CD4-positive, alpha-beta T cell treated with Interferon alpha-2 for 1 hour (primary cell): Measurements from ENCODE around the gene INHBC.
"Not testable (repeated sequence)": the region's sequence is repeated elsewhere in the genome, so short reads cannot be mapped to it uniquely, and the experiment has no call there.

Source experiments
- DNase-seq, 2 donors: peaks; one replicate each; pipeline ENCODE4 v3.0.0-alpha.2; 2020 to 2022

Gene INHBC, protein sequence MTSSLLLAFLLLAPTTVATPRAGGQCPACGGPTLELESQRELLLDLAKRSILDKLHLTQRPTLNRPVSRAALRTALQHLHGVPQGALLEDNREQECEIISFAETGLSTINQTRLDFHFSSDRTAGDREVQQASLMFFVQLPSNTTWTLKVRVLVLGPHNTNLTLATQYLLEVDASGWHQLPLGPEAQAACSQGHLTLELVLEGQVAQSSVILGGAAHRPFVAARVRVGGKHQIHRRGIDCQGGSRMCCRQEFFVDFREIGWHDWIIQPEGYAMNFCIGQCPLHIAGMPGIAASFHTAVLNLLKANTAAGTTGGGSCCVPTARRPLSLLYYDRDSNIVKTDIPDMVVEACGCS

DNA sequence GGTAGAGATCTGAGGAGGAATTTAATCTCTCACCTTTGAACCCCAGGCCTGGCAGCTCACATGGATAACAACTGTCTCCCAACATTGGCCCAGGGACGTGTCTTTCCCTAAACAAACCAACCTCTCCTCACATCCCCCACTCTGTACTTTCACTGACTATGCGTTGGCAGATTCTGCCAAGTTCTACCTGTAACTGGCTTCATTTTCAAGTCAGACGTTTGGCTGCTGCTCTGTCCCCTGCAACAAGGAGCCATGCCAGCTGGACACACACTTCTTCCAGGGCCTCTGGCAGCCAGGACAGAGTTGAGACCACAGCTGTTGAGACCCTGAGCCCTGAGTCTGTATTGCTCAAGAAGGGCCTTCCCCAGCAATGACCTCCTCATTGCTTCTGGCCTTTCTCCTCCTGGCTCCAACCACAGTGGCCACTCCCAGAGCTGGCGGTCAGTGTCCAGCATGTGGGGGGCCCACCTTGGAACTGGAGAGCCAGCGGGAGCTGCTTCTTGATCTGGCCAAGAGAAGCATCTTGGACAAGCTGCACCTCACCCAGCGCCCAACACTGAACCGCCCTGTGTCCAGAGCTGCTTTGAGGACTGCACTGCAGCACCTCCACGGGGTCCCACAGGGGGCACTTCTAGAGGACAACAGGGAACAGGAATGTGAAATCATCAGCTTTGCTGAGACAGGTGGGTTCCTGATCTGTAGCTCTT, at the start of gene INHBC:
Gene INHBC (plus strand): TSS at position 268 of the 707 bp plus-strand sequence. CDS start 103 bp downstream, at position 371.
- DNase-seq, result no peak

DNA sequence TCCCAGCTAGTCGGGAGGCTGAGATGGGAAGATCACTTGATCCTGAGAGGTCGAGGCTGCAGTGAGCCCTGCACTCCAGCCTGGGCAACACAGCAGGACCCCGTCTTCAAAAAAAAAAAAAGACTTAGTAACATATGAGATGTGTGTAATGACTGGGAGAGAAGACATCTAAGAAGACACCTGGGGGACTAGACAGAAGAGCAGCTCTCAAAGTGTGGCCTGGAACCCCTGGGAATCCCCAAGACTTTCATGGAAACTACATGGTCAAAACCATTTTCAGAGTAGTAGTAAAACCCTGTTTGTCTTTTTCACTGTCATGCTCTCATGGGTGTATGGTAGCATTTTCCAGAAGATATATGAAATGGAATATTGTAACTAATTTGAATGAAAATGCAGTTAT, 49.0 kb upstream of the INHBC start:
- no peak for DNase-seq

DNA sequence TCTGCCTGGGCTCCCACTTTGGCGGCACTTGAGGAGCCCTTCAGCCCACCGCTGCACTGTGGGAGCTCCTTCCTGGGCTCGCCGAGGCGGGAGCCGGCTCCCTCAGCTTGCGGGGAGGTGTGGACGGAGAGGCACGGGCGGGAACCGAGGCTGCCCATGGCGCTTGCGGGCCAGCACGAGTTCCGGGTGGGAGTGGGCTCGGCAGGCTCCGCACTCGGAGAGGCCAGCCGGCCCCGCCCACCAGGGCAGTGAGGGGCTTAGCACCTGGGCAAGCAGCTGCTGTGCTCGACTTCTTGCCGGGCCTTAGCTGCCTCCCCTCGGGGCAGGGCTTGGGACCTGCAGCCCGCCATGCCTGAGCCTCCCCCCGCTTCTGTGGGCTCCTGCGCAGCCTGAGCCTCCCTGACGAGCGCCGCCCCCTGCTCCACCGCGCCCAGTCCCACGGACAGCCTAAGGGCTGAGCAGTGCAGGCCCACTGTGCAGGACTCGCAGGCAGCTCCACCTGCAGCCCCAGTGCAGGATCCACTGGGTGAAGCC, 48.3 kb upstream of the INHBC start:
- no peak for DNase-seq

DNA sequence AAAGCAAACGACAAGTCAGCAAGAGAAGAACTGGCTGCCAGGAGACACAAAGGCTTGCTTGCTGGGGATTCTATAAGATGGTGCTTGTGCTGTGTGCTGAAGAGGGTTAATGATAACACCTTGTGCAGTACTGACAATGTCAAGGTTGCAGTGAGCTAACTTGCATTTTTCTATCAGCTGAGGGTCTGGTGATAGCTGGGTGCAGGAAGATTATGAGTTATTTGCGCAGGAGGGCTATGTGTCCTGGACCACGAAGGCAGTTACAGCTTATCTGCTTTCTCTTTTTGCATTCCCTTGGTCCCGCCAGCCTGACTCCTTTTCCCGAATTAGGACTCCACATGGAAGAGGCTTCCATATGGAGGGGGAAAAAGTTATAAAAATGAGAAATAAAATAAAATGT, 46.2 kb upstream of the INHBC start:
- no peak for DNase-seq

DNA sequence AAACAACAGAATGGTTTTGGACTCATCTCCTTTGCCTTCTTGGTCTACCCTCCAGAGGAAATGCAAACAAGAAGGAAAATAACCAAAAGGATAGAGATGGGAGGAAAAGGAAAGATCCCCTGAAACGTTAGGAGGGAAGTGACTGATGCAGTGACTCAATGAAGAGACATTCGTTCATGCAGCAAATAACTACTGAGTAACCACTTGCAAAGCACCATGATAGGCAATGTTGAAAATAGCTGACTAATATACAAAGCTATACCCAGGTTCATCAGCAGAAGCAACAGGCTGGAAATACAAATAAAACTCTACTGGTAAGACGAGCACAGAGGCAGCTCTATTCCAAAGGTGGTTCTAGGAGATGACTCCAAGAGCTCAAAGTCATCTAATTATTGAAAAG, 45.6 kb upstream of the INHBC start:
- no peak for DNase-seq

DNA sequence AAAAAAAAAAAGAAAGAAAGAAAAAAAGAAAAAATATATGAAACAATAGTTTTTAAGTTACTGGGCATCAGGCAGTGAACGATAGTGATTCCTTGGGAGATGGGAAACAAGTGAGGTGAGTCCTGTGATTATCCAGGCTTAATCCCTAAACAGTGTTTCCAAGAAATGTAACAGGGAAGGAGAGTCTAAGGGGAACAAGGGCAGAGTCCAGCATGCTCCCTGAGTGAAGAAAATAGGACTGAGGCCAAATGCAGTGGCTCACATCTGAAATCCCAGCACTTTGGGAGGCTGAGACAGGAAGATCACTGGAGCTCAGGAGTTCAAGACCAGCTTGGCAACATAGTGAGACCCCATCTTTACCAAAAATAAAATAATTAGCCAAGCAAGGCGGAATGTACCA, 44.4 kb upstream of the INHBC start:
- no peak for DNase-seq

DNA sequence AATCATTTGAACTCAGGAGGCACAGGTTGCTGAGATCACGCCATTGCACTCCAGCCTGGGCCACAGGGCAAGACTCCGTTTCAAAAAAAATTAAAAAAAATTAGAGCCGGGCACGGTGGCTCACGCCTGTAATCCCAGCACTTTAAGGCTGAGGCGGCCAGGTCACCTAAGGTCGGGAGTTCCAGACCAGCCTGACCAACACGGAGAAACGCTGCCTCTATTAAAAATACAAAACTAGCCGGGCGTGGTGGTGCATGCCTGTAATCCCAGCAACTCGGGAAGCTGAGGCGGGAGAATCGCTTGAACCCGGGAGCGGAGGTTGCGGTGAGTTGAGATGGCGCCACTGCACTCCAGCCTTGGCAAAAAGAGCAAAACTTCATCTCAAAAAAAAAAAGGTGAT, 39.5 kb upstream of the INHBC start:
- no peak for DNase-seq

DNA sequence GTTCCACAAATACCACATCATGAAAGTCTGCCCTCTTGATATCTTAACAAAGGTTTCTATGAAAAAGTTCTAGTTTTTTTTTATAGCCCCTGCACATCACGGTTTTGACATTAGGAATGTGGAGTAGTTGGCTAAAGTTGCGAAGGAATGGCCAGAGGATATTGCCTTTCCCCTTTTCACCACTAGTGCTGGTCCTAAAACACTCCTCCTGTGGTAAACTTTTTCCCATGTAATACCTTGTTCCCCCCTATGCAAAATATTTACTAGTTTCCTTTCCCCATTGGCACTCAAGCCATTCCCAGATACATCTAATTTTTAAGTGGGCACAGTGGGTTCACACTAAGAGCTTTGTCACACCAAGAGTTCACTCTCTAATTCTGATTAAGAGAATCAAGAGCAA, 37.1 kb upstream of the INHBC start:
- no peak for DNase-seq

DNA sequence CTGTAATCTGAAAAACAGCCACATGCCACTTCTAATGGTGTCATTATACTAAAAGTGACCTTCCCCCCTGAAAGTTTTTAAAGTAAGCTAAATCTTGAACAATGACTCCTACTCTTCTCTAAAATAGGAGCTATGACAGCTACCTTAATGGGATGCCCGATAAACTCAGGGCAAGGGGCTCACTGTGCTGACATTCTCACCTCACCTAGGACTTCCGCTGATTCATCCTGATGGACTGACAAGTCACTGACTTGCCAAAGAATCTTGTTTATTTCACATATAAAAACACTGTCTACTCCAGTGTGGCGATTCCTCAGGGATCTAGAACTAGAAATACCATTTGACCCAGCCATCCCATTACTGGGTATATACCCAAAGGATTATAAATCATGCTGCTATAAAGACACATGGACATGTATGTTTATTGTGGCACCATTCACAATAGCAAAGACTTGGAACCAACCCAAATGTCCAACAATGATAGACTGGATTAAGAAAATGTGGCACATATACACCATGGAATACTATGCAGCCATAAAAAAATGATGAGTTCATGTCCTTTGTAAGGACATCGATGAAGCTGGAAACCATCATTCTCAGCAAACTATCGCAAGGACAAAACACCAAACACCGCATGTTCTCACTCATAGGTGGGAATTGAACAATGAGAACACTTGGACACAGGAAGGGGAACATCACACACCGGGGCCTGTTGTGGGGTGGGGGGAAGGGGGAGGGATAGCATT, 34.7 kb upstream of the INHBC start:
- not testable (repeated sequence) for DNase-seq

DNA sequence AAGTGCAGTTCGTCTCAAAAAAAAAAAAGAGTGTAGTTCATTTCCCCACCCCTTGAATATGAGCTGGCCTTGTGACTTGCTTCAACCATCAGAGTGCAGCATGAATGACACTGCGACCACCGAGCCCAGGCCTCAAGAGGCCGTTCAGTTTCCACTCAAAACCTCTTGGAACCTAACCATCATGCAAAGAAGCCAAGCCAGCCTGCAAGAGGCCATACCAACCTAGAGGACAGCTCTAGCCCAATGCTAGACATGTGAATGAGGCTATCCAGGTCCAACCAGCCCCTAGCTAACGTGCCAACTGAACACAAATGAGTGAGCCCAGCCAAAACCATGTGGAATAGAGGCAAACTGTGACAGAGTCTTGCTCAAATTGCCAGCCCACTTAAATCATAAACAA, 33.4 kb upstream of the INHBC start:
- DNase-seq, result no peak

DNA sequence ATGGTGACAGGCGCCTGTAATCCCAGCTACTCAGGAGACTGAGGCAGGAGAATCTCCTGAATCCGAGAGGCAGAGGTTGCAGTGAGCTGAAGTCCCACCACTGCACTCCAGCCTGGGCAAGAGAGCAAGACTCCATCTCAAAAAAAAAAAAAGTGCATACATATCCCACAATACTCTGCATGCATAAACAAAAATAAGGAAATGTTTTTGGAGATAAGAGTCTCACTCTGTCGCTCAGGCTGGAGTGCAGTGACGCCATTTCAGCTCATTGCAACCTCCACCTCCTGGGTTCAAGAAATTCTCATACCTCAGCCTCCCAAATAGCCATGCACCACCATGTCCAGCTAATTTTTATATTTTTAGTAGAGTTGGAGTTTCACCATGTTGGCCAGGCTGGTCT, 32.4 kb upstream of the INHBC start:
- DNase-seq, result not testable (repeated sequence)

DNA sequence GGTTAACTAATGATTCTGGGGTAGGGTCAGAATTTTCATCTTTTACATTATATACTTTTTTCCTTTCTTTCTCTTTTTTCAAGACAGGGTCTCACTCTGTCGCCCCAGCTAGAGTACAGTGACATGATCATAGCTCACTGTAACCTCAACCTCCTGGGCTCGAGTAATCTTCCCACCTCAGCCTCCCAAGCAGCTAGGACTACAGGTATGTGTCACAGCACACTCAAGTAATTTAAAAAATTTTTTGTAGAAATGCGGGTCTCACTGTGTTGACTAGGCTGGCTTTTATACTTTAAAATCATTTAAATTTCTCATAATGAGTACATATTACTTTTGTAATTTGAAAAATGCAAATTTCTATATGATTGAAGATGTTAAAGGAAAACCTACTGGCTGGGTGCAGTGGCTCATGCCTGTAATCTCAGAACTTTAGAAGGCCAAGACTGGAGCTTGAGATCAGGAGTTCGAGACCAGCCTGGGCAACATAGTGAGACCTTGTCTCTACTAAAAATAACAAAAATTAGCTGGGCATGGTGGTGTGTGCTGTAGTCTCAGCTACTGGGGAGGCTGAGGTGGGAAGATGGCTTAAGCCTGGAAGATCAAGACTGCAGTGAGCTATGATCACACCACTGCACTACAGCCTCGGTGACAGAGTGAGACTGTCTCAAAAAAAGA, 29.5 kb upstream of the INHBC start:
- DNase-seq, result no peak

DNA sequence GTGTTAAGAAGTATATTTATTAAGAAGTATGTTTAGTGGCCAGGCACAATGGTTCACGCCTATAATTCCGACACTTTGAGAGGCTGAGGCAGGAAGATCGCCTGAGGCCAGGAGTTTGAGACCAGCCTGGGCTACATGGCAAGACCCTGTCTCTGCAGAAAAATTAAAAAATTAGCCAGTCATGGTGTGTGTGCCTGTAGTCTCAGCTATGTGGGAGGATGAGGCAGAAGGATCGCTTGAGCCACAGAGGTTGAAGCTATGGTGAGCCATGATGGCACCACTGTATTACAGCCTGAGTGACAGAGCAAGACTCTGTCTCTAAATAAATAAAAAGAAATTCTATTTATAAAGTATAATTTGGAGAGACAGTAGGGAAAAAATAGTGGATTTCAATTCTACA, 24.1 kb upstream of the INHBC start:
- DNase-seq, result no peak

DNA sequence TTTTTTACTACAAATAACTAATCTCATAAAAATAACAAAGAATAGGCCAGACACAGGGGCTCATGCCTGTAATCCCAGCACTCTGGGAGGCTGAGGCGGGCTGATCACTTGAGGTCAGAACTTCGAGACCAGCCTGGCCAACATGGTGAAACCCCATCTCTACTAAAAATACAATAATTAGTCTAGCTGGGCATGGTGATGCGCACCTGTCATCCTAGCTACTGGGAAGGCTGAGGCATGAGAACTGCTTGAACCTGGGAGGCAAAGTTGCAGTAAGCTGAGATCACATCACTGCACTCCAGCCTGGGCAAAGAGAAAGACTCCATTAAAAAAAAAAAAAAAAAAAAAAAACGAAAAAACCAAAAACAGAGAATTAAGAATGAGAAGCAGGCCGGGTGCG, 20.4 kb upstream of the INHBC start:
- DNase-seq, result not testable (repeated sequence)

DNA sequence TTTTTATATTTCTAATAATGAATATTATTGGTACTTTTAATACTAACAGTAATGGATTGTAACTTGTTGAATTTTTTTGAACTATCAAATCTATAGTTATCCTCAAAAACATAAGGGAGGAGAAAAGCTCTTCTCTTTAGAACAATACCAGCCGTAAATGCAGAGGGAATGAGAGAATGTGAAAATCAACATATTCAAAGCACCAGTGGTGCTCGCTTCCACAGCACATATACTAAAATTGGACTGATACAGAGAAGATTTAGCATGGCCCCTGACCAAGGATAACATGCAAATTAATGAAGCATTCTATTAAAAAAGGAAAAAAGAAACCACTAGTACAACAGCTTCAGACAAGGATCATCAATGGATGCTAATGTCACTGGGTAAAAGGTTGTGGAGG, 19.5 kb upstream of the INHBC start:
- no peak for DNase-seq

DNA sequence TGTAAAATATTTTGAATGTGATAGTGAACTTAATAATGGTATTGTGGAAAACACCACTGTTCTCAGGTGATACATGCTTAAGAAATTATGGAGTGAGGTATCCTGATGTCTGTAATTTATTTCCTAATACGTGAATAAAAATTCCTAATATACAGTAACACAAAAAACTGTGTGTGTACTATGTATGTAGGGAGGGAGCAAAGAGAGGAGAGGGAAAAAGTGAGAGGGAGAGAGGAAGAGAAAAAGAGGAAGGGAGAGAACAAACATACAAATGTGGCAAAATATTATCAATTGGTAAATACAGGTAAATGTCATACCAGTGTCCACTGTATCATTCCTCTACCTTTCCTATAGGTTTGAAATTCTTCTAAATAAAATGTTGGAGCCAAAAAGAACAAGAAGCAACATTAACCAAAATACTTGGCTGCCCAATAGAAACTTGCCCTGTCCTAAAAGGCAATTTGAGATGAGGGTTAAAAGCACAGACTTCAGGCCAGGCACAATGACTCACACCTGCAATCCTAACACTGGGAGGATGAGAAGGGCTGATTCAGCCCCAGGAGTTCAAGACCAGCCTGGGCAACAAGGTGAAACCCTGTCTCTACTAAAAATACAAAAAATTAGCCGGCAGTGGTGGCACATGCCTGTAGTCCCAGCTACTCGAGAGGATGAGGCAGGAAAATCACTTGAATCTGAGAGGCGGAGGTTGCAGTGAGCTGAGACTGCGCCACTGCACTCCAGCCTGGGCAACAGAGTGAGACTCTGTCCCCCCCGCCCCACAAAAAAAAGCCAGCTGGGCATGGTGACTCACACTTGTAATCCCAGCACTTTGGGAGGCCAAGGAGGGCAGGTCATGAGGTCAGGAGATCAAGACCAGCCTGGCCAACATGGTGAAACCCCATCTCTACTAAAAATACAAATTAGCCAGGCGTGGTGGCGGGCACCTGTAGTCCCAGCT, 18.3 kb upstream of the INHBC start:
- no peak for DNase-seq

DNA sequence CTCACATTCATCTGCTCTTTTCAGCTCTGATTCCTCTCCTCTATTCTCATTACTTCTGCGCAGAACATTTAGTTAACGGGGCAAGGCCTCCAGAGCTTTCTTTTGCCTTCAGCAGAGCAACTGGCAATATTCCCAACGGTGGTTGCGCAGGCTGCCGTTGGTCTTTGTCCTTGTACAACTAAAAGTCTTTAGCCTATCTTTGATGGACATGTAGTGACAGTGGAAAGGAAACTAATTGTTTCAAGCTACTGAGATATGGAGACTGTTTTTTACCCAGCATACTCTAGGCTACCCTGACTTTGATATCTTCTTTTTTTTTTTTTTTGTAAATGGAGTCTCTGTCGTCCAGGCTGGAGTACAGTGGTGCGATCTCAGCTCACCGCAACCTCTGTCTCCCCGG, 16.3 kb upstream of the INHBC start:
- DNase-seq, result no peak

DNA sequence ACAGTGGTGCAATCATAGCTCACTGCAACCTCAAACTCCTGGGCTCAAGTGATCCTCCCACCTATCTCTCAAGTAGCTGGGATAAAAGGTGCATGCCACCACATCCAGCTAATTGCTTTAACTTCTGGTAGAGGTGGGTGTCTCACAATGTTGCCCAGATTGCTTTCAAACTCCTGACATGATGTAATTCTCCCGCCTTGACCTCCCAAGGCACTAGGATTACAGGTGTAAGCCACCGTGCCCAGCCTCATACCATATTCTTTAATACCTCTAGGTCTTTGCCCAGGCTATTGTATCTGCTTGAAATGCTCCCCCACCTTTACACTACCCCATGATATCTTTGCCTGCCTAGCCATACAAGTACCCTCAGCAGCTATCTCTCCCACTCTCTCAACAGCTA, 15.1 kb upstream of the INHBC start:
- DNase-seq, result no peak

DNA sequence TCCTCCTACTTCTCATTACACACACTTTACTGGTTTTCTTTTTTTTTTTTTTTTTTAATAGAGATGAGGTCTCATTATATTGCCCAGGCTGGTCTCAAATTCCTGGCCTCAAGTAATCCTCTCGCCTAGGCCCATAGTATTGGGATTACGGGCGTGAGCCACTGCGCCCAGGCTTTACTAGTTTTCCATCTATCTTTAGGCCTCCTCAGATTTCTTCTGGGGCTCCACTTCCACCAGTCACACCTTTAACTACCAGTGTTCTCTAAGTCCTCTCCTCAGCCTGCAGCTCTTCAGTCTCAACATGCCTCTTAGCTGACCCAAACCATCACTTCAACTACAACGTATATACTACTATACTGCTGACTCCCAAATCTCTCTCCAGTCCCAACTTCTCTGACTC, 14.1 kb upstream of the INHBC start:
- DNase-seq, result no peak

DNA sequence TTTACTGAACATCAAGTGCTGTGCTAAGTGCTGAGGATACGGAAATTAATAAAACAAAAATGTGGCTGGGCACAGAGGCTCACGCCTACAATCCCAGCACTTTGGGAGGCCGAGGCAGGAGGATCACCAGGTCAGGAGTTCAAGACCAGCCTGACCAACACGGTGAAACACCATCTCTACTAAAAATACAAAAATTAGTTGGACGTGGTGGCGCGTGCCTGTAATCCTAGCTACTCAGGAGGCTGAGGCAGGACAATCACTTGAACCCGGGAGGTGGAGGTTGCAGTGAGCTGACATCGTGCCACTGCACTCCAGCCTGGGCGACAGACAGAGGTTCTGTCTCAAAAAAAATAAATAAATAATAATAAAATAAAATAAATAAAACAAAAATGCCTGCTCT, 7.6 kb upstream of the INHBC start:
- not testable (repeated sequence) for DNase-seq

DNA sequence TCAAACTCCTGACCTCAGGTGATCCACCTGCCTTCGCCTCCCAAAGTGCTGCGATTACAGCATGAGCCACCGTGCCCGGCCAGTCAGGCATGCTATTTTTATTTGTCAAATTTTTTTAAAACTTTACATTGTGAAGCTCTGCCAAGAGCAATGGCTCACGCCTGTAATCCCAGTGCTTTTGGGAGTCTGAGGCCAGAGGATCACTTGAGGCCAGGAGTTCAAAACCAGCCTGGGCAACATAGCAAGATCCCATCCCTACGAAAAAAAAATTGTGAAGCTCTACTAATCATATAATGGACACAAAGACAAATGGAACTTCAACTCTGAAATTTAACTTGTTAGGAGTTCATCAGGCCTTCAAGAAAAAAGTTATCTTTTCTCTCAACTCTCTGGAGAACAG, 5.6 kb upstream of the INHBC start:
- DNase-seq, result no peak
